ENCODE measurements around the gene SKIL.

SKIL gene

GRCh38 chr3:170438836-170439235 is 81.3 kb downstream of the SKIL start:
- DNase-seq, result no peak

- no peak for DNase-seq
Observed at GRCh38 chr3:170440344-170440743, 82.8 kb downstream of the SKIL start.

- no peak for DNase-seq
Observed at GRCh38 chr3:170441412-170441811, 83.9 kb downstream of the SKIL start.

GRCh38 chr3:170442947-170443346 is 85.4 kb downstream of the SKIL start:
- DNase-seq, result no peak

- no peak for DNase-seq
Observed at GRCh38 chr3:170443457-170443856, 85.9 kb downstream of the SKIL start.

Measured in activated CD4-positive, CD25-positive, alpha-beta regulatory T cell (primary cell).